Stimulated activated CD4-positive, alpha-beta T cell treated with anti-CD3 and anti-CD28 coated beads, Interleukin-1b, Interleukin-23, amount 100 ng/mL, for 4 hours (primary cell): Measurements from ENCODE around the gene MARCHF6.
"Not testable (repeated sequence)": the region's sequence is repeated elsewhere in the genome, so short reads cannot be mapped to it uniquely, and the experiment has no call there.

Experiments used
- DNase-seq, 2 donors: peaks; one replicate each; pipeline ENCODE4 v3.0.0-alpha.2; 2020; ENCODE audit warnings: low read depth in 2 of 2

The MARCHF6 gene

GRCh38 chr5:10353241-10354047 lies at the start of gene MARCHF6:
Gene MARCHF6 (plus strand): TSS chr5:10353695. CDS start chr5:10353899, 204 bp downstream.
- peak; percentile 96 to 97 for DNase-seq

GRCh38 chr5:10303699-10304170 lies 49.8 kb upstream of the MARCHF6 start:
- no peak for DNase-seq

GRCh38 chr5:10304932-10305331 lies 48.6 kb upstream of the MARCHF6 start:
- no peak for DNase-seq

- no peak for DNase-seq
Measured at GRCh38 chr5:10306114-10306513, 47.4 kb upstream of the MARCHF6 start.

- DNase-seq: no peak
Measured at GRCh38 chr5:10306806-10307205, 46.7 kb upstream of the MARCHF6 start.

- peak in 1 of 2 donors; percentile 15 for DNase-seq
Measured at GRCh38 chr5:10307206-10308148, 46.0 kb upstream of the MARCHF6 start, which contains the start of gene CMBL. Gene CMBL (minus strand): TSS chr5:10307902. CDS start chr5:10290762, 17,140 bp downstream.

- DNase-seq: no peak
Measured at GRCh38 chr5:10308844-10309243, 44.7 kb upstream of the MARCHF6 start.

- DNase-seq: no peak
Measured at GRCh38 chr5:10310066-10310779, 43.3 kb upstream of the MARCHF6 start.

- not testable (repeated sequence) for DNase-seq
Measured at GRCh38 chr5:10310835-10311570, 42.5 kb upstream of the MARCHF6 start.

- DNase-seq: no peak
Measured at GRCh38 chr5:10311595-10312425, 41.7 kb upstream of the MARCHF6 start.

GRCh38 chr5:10315201-10315600 lies 38.3 kb upstream of the MARCHF6 start:
- DNase-seq: no peak

GRCh38 chr5:10315824-10316509 lies 37.5 kb upstream of the MARCHF6 start:
- no peak for DNase-seq

- DNase-seq: no peak
Measured at GRCh38 chr5:10317825-10318682, 35.4 kb upstream of the MARCHF6 start.

- no peak for DNase-seq
Measured at GRCh38 chr5:10319202-10319851, 34.2 kb upstream of the MARCHF6 start.

- DNase-seq: no peak
Measured at GRCh38 chr5:10320793-10321192, 32.7 kb upstream of the MARCHF6 start.

- DNase-seq: no peak
Measured at GRCh38 chr5:10321882-10322281, 31.6 kb upstream of the MARCHF6 start.

- no peak for DNase-seq
Measured at GRCh38 chr5:10323588-10324488, 29.7 kb upstream of the MARCHF6 start.
